GM23338 (cell line): ENCODE results near the gene OLFM1. TPM values are rescaled to one million over a fixed set of nuclear protein-coding genes. Genes with fewer than 3 reads are reported as not detected.

Experiments used
- ATAC-seq: fragments of 200-7000 bp; cut with Tn5 transposase; 3 replicates; pipeline ENCODE4 v1.9.1; 2020
- DNase-seq: peaks from one replicate; pipeline ENCODE4 v3.0.0-alpha.2; 2015; ENCODE audit warnings: low spot score
- H2AFZ ChIP-seq: fragments of 200-600 bp; sonication (generic); 2 replicates; pipeline ENCODE4 v1.8.0; 2016; ENCODE audit warnings: antibody characterized with exemption, mild to moderate bottlenecking, moderate library complexity
- H3F3A ChIP-seq: fragments of 200-600 bp; sonication (generic); replicated peaks from 2 replicates; pipeline ENCODE4 v1.8.0; 2017; ENCODE audit warnings: antibody characterized with exemption, mixed run types, low read depth
- H3K27ac ChIP-seq: fragments of 200-600 bp; sonication (generic); 2 replicates; pipeline ENCODE4 v1.6.1; 2016; ENCODE audit warnings: low read depth
- H3K27me3 ChIP-seq: fragments of 200-600 bp; sonication (generic); 2 replicates; pipeline ENCODE4 v1.8.0; 2016; ENCODE audit warnings: mild to moderate bottlenecking, mixed run types, moderate library complexity; ENCODE audit not compliant: insufficient read depth
- H3K36me3 ChIP-seq: fragments of 200-600 bp; sonication (generic); 2 replicates; pipeline ENCODE4 v1.8.0; 2016; ENCODE audit warnings: mild to moderate bottlenecking; ENCODE audit not compliant: insufficient read depth
- H3K4me1 ChIP-seq: fragments of 200-600 bp; sonication (generic); 2 replicates; pipeline ENCODE4 v1.8.0; 2016; ENCODE audit warnings: mild to moderate bottlenecking, moderate library complexity; ENCODE audit not compliant: insufficient read depth
- H3K4me2 ChIP-seq: fragments of 200-600 bp; sonication (generic); 2 replicates; pipeline ENCODE4 v1.7.1; 2017; ENCODE audit warnings: mixed run types
- H3K4me3 ChIP-seq: fragments of 200-600 bp; sonication (generic); 2 replicates; pipeline ENCODE4 v1.6.1; 2016; ENCODE audit warnings: mixed run types
- H3K79me2 ChIP-seq: fragments of 200-600 bp; sonication (generic); replicated peaks from 2 replicates; pipeline ENCODE4 v1.8.0; 2017; ENCODE audit warnings: mild to moderate bottlenecking; ENCODE audit not compliant: insufficient read depth
- H3K9me2 ChIP-seq: fragments of 200-600 bp; sonication (generic); 2 replicates; pipeline ENCODE4 v1.8.0; 2017; ENCODE audit not compliant: insufficient read depth
- H4K20me1 ChIP-seq: fragments of 200-600 bp; sonication (generic); replicated peaks from 2 replicates; pipeline ENCODE4 v1.8.0; 2017; ENCODE audit warnings: mild to moderate bottlenecking; ENCODE audit not compliant: insufficient read depth
- H3K27ac Mint-ChIP-seq: 2 replicates; pipeline ENCODE4 v1.8.0; 2020; ENCODE audit warnings: inconsistent platforms, mild to moderate bottlenecking, moderate library complexity, mixed read lengths
- H3K27me3 Mint-ChIP-seq: 3 replicates; pipeline ENCODE4 v1.8.0; 2022; ENCODE audit warnings: low read depth, mild to moderate bottlenecking, moderate library complexity, mixed read lengths, inconsistent platforms; ENCODE audit not compliant: insufficient read depth, poor library complexity
- H3K36me3 Mint-ChIP-seq: 3 replicates; pipeline ENCODE4 v1.8.0; 2021; ENCODE audit warnings: low read depth, mild to moderate bottlenecking, inconsistent platforms, moderate library complexity, mixed read lengths
- H3K4me1 Mint-ChIP-seq: 3 replicates; pipeline ENCODE4 v1.8.0; 2020; ENCODE audit warnings: mild to moderate bottlenecking, inconsistent platforms, mixed read lengths
- H3K4me3 Mint-ChIP-seq: 3 replicates; pipeline ENCODE4 v1.8.0; 2021; ENCODE audit warnings: moderate library complexity, mild to moderate bottlenecking, inconsistent platforms, mixed read lengths
- H3K9me3 Mint-ChIP-seq: 3 replicates; pipeline ENCODE4 v1.8.0; 2020; ENCODE audit warnings: moderate library complexity, mild to moderate bottlenecking, inconsistent platforms, mixed read lengths
- CREB1 ChIP-seq: fragments of 250-450 bp; sonication (Bioruptor Pico); IDR thresholded peaks from 2 replicates; pipeline ENCODE4 v1.5.0; 2020; ENCODE audit warnings: low read depth, mild to moderate bottlenecking, moderate library complexity
- JUNB ChIP-seq: IDR thresholded peaks from one replicate; pipeline ENCODE4 v1.6.1; 2016; ENCODE audit warnings: antibody characterized with exemption; ENCODE audit not compliant: unreplicated experiment
- NANOG ChIP-seq: IDR thresholded peaks from 2 replicates; pipeline ENCODE4 v1.6.1; 2016; ENCODE audit warnings: antibody characterized with exemption, borderline replicate concordance
- POLR2AphosphoS5 ChIP-seq: IDR thresholded peaks from 2 replicates; pipeline ENCODE4 v1.6.1; 2016; ENCODE audit warnings: antibody characterized with exemption, low read depth
- ZNF114 ChIP-seq: fragments of 250-450 bp; sonication (Bioruptor Pico); IDR thresholded peaks from 2 replicates; pipeline ENCODE4 v1.5.0; 2020; ENCODE audit warnings: mild to moderate bottlenecking, moderate library complexity
- ZNF331 ChIP-seq: fragments of 250-450 bp; sonication (Bioruptor Pico); IDR thresholded peaks from 2 replicates; pipeline ENCODE4 v1.5.0; 2020; ENCODE audit warnings: low read depth, mild to moderate bottlenecking, moderate library complexity
- polyA plus RNA-seq: library from polyadenylated mRNA; unstranded; fragments of >200 nt; fragmentation: Nextera tagmentation; extraction: Ambion mirVana; gene quantifications from 2 replicates; pipeline ENCODE4 v1.2.1, GENCODE V29; 2016
- total RNA-seq: library from RNA; depleted of rRNA; stranded (reverse); fragments of >200 nt; shearing (Covaris generic); gene quantifications from 2 replicates; pipeline ENCODE4 v1.2.3, GENCODE V29; 2014
- TF ChIP-seq, protein P1 (sequence below): fragments of 250-450 bp; sonication (Bioruptor Pico); IDR thresholded peaks from 2 replicates; pipeline ENCODE4 v1.5.0; 2020; ENCODE audit warnings: mild to moderate bottlenecking, moderate library complexity
- TF ChIP-seq, protein P2 (sequence below): IDR thresholded peaks from one replicate; pipeline ENCODE4 v1.6.1; 2018; ENCODE audit warnings: antibody characterized with exemption; ENCODE audit not compliant: unreplicated experiment
- TF ChIP-seq, protein P3 (sequence below), 2 experiments: fragments of 200-600 bp in 1 of 2; sonication (generic) in 1 of 2; conservative IDR thresholded peaks; 2 replicates each; pipeline versions ENCODE4 v1.5.1 to v1.6.1; 2016 to 2017; ENCODE audit warnings: antibody characterized with exemption in 2 of 2, low read depth in 2 of 2, mild to moderate bottlenecking in 2 of 2, moderate library complexity in 1 of 2

OLFM1 gene
- total and polyA plus RNA-seq, 2 experiments from 2014 or later: 20.6 to 40.1 TPM

DNA sequence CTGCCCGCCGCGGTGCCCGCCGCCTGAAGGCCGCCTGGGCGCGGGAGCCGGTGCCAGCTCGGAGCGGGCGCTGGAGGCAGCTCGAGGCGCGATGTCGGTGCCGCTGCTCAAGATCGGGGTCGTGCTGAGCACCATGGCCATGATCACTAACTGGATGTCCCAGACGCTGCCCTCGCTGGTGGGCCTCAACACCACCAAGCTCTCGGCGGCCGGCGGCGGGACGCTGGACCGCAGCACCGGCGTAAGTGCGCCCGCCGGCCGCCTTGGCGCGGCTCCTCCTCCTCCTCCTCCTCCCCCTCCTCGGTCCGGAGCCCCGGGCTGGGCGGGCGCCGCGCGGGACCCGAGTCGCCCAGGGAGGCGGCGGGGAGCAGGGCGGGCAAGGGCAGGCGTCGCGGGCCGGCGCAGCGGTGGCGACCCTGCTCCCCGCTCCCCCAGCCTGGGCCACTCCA is 455 bp downstream of the OLFM1 start:
- Histone ChIP-seq H3K27me3 (peaks cover 15% of the 10 kb centered on the region), H3K4me3 (peak overlapping the region; percentile 69), H4K20me1 (peaks cover 10% of the 10 kb centered on the region; the same call in 1 of the 2 replicates), H3K9me2 (no peaks in the 10 kb centered on the region), H3K4me1 (peaks cover 4% of the 10 kb centered on the region; the same call in 1 of the 2 replicates), H3K79me2 (no peaks in the 10 kb centered on the region), H3K4me2 (peak overlapping the region; percentile 90), H3F3A (no peaks in the 10 kb centered on the region; the same call in 1 of the 2 replicates), H3K27ac (no peak overlapping the region), H3K36me3 (no peaks in the 10 kb centered on the region), H2AFZ (no peak overlapping the region)
- H3K27ac Mint-ChIP-seq: no peak overlapping the region
- H3K4me1 Mint-ChIP-seq: peaks cover 14% of the 10 kb centered on the region
- no peaks in the 10 kb centered on the region for H3K9me3 Mint-ChIP-seq
- peak overlapping the region; percentile 68; the same call in 2 of the 3 replicates for H3K4me3 Mint-ChIP-seq
- ATAC-seq (peak; percentile 4), DNase-seq (peak; percentile 51)
- TF ChIP-seq JUNB (no peak), ZNF114 (no peak), ZNF331 (CRISPR knock-in tag) (no peak)
- peaks cover 14% of the 10 kb centered on the region for H3K36me3 Mint-ChIP-seq
- peaks cover 23% of the 10 kb centered on the region for H3K27me3 Mint-ChIP-seq

DNA sequence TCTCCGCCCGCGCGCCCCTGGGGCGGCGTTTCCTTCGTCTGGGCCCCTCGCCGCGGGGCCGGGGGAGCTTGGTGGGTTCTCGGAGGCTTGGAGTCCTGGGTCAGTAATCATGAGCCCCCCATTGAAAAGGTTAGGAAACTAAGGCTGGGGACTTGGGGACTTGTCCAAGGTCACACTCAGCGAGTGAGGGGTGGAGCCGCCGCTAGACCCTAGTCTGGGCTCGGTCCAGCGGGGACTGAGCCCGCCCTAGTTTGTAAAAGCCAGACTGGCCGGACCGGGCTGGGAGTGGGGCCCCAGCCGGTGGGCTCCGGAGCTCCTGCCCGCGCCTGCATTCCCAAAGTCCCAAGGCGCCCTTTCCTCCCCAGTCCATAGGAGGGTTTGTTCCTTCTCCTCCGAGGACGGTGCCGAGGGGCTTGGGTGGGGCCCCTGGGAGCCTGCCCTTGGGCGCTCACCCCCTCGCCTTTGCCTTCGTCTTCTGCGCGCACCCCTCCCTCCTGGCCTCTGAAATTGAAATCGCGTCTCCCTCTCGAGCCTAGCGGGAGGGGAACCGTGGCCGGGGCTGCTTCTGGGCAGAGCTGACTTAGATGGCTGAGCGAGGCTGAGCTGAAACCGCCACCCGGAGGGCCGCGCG is 995 bp downstream of the OLFM1 start:
- no peaks in the 10 kb centered on the region for H3K9me2 ChIP-seq
- peak overlapping the region; percentile 90 for H3K4me2 ChIP-seq
- no peak overlapping the region for H3K27ac ChIP-seq
- H3K79me2 ChIP-seq: no peaks in the 10 kb centered on the region
- DNase-seq: peak; percentile 47
- Mint-ChIP-seq H3K4me3 (peak overlapping the region; percentile 68), H3K27ac (no peak overlapping the region), H3K27me3 (peaks cover 23% of the 10 kb centered on the region), H3K9me3 (no peaks in the 10 kb centered on the region), H3K4me1 (peaks cover 12% of the 10 kb centered on the region), H3K36me3 (peaks cover 14% of the 10 kb centered on the region)
- H2AFZ ChIP-seq: no peak overlapping the region
- H4K20me1 ChIP-seq: peaks cover 10% of the 10 kb centered on the region; the same call in 1 of the 2 replicates
- H3K4me3 ChIP-seq: peak overlapping the region; percentile 69
- peak; percentile 13 for ATAC-seq
- no peaks in the 10 kb centered on the region for H3K36me3 ChIP-seq
- H3K4me1 ChIP-seq: peaks cover 4% of the 10 kb centered on the region; the same call in 1 of the 2 replicates
- H3K27me3 ChIP-seq: peaks cover 15% of the 10 kb centered on the region
- no peaks in the 10 kb centered on the region; the same call in 1 of the 2 replicates for H3F3A ChIP-seq
- TF ChIP-seq CREB1 (CRISPR knock-in tag) (no peak), ZNF331 (CRISPR knock-in tag) (no peak), POLR2AphosphoS5 (no peak), NANOG (no peak), JUNB (no peak)
- TF ChIP-seq, protein P1, sequence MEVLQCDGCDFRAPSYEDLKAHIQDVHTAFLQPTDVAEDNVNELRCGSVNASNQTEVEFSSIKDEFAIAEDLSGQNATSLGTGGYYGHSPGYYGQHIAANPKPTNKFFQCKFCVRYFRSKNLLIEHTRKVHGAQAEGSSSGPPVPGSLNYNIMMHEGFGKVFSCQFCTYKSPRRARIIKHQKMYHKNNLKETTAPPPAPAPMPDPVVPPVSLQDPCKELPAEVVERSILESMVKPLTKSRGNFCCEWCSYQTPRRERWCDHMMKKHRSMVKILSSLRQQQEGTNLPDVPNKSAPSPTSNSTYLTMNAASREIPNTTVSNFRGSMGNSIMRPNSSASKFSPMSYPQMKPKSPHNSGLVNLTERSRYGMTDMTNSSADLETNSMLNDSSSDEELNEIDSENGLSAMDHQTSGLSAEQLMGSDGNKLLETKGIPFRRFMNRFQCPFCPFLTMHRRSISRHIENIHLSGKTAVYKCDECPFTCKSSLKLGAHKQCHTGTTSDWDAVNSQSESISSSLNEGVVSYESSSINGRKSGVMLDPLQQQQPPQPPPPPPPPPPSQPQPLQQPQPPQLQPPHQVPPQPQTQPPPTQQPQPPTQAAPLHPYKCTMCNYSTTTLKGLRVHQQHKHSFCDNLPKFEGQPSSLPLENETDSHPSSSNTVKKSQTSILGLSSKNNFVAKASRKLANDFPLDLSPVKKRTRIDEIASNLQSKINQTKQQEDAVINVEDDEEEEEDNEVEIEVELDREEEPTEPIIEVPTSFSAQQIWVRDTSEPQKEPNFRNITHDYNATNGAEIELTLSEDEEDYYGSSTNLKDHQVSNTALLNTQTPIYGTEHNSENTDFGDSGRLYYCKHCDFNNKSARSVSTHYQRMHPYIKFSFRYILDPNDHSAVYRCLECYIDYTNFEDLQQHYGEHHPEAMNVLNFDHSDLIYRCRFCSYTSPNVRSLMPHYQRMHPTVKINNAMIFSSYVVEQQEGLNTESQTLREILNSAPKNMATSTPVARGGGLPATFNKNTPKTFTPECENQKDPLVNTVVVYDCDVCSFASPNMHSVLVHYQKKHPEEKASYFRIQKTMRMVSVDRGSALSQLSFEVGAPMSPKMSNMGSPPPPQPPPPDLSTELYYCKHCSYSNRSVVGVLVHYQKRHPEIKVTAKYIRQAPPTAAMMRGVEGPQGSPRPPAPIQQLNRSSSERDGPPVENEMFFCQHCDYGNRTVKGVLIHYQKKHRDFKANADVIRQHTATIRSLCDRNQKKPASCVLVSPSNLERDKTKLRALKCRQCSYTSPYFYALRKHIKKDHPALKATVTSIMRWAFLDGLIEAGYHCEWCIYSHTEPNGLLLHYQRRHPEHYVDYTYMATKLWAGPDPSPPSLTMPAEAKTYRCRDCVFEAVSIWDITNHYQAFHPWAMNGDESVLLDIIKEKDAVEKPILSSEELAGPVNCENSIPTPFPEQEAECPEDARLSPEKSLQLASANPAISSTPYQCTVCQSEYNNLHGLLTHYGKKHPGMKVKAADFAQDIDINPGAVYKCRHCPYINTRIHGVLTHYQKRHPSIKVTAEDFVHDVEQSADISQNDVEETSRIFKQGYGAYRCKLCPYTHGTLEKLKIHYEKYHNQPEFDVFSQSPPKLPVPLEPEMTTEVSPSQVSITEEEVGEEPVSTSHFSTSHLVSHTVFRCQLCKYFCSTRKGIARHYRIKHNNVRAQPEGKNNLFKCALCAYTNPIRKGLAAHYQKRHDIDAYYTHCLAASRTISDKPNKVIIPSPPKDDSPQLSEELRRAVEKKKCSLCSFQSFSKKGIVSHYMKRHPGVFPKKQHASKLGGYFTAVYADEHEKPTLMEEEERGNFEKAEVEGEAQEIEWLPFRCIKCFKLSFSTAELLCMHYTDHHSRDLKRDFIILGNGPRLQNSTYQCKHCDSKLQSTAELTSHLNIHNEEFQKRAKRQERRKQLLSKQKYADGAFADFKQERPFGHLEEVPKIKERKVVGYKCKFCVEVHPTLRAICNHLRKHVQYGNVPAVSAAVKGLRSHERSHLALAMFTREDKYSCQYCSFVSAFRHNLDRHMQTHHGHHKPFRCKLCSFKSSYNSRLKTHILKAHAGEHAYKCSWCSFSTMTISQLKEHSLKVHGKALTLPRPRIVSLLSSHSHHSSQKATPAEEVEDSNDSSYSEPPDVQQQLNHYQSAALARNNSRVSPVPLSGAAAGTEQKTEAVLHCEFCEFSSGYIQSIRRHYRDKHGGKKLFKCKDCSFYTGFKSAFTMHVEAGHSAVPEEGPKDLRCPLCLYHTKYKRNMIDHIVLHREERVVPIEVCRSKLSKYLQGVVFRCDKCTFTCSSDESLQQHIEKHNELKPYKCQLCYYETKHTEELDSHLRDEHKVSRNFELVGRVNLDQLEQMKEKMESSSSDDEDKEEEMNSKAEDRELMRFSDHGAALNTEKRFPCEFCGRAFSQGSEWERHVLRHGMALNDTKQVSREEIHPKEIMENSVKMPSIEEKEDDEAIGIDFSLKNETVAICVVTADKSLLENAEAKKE (CRISPR knock-in tag): no peak
- TF ChIP-seq, protein P2, sequence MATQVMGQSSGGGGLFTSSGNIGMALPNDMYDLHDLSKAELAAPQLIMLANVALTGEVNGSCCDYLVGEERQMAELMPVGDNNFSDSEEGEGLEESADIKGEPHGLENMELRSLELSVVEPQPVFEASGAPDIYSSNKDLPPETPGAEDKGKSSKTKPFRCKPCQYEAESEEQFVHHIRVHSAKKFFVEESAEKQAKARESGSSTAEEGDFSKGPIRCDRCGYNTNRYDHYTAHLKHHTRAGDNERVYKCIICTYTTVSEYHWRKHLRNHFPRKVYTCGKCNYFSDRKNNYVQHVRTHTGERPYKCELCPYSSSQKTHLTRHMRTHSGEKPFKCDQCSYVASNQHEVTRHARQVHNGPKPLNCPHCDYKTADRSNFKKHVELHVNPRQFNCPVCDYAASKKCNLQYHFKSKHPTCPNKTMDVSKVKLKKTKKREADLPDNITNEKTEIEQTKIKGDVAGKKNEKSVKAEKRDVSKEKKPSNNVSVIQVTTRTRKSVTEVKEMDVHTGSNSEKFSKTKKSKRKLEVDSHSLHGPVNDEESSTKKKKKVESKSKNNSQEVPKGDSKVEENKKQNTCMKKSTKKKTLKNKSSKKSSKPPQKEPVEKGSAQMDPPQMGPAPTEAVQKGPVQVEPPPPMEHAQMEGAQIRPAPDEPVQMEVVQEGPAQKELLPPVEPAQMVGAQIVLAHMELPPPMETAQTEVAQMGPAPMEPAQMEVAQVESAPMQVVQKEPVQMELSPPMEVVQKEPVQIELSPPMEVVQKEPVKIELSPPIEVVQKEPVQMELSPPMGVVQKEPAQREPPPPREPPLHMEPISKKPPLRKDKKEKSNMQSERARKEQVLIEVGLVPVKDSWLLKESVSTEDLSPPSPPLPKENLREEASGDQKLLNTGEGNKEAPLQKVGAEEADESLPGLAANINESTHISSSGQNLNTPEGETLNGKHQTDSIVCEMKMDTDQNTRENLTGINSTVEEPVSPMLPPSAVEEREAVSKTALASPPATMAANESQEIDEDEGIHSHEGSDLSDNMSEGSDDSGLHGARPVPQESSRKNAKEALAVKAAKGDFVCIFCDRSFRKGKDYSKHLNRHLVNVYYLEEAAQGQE: no peak
- TF ChIP-seq, protein P3, sequence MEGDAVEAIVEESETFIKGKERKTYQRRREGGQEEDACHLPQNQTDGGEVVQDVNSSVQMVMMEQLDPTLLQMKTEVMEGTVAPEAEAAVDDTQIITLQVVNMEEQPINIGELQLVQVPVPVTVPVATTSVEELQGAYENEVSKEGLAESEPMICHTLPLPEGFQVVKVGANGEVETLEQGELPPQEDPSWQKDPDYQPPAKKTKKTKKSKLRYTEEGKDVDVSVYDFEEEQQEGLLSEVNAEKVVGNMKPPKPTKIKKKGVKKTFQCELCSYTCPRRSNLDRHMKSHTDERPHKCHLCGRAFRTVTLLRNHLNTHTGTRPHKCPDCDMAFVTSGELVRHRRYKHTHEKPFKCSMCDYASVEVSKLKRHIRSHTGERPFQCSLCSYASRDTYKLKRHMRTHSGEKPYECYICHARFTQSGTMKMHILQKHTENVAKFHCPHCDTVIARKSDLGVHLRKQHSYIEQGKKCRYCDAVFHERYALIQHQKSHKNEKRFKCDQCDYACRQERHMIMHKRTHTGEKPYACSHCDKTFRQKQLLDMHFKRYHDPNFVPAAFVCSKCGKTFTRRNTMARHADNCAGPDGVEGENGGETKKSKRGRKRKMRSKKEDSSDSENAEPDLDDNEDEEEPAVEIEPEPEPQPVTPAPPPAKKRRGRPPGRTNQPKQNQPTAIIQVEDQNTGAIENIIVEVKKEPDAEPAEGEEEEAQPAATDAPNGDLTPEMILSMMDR (conservative IDR thresholded peaks at IDR 0.05; ENCODE audit: low read depth in 2 of 2): no peak
